HEK293T (cell line): Measurements from ENCODE around the gene CFAP54.

Experiments used
- BHLHE40 ChIP-seq: fragments of 450-650 bp; IDR thresholded peaks from 2 replicates; pipeline ENCODE4 v1.6.1; 2016; ENCODE audit warnings: mild to moderate bottlenecking, moderate library complexity, borderline replicate concordance
- FOXM1 ChIP-seq: fragments of 450-650 bp; IDR thresholded peaks from 2 replicates; pipeline ENCODE4 v1.6.1; 2017; ENCODE audit warnings: mild to moderate bottlenecking, borderline replicate concordance
- HDGF ChIP-seq: fragments of 450-650 bp; IDR thresholded peaks from 2 replicates; pipeline ENCODE4 v1.6.1; 2017; ENCODE audit warnings: antibody characterized with exemption, borderline replicate concordance
- PKNOX1 ChIP-seq: fragments of 450-650 bp; IDR thresholded peaks from 2 replicates; pipeline ENCODE4 v1.6.1; 2016
- TARDBP ChIP-seq: fragments of 450-650 bp; IDR thresholded peaks from 2 replicates; pipeline ENCODE4 v1.6.1; 2016

DNA sequence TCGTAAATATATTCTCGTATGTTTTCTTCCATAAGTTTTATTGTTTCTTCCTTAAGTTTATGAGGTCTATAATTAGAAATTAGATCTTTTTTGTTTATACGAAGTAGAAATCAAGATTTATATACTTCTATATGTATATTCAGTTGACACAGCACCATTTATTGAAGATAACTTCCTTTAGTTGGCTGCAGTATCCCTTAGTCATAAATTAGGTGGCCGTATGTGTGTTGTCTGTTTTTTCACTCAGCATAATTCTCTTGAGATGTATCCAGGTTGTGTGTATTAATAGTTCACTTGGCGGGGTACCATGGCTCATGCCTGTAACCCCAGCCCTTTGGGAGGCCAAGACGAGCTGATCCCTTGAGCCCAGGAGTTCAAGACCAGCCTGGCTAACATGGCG lies 40.5 kb downstream of the CFAP54 start:
- no peak for TF ChIP-seq TARDBP
- TF ChIP-seq PKNOX1 = no peak
- TF ChIP-seq BHLHE40 = no peak
- no peak for TF ChIP-seq HDGF
- no peak for TF ChIP-seq FOXM1
